Central memory CD8-positive, alpha-beta T cell (primary cell): Measurements from ENCODE around the gene COMT.

Experiments used
- ATAC-seq: fragments of 150-1000 bp; cut with Tn5 transposase; replicated peaks from 2 replicates; pipeline ENCODE4 v1.10.0; 2022; ENCODE audit warnings: mild to moderate bottlenecking, moderate FRiP score, moderate number of reproducible peaks; ENCODE audit not compliant: poor library complexity, severe bottlenecking; ENCODE audit errors: extremely low read depth
- DNase-seq, 2 donors: peaks; one replicate each; pipeline ENCODE4 v3.0.0; 2021; ENCODE audit warnings: low spot score in 2 of 2
- H3K27ac Mint-ChIP-seq: one replicate; pipeline ENCODE4 v1.8.0; 2022; ENCODE audit warnings: low read depth, mild to moderate bottlenecking, moderate library complexity, mixed read lengths
- H3K27me3 Mint-ChIP-seq: one replicate; pipeline ENCODE4 v1.8.0; 2022; ENCODE audit warnings: mixed read lengths
- H3K36me3 Mint-ChIP-seq: one replicate; pipeline ENCODE4 v1.8.0; 2022; ENCODE audit warnings: mild to moderate bottlenecking, moderate library complexity, mixed read lengths; ENCODE audit not compliant: insufficient read depth
- H3K4me1 Mint-ChIP-seq: one replicate; pipeline ENCODE4 v1.8.0; 2022; ENCODE audit warnings: mixed read lengths
- H3K4me3 Mint-ChIP-seq: one replicate; pipeline ENCODE4 v1.8.0; 2022; ENCODE audit warnings: mild to moderate bottlenecking, moderate library complexity, mixed read lengths
- H3K9me3 Mint-ChIP-seq: one replicate; pipeline ENCODE4 v1.8.0; 2022; ENCODE audit warnings: mixed read lengths

COMT gene

GRCh38 chr22:19912271-19912999 lies 29.1 kb upstream of the COMT start:
- Mint-ChIP-seq H3K27me3 (no peaks in the 10 kb centered on the region), H3K4me3 (no peak overlapping the region), H3K4me1 (peaks cover 6% of the 10 kb centered on the region), H3K9me3 (no peaks in the 10 kb centered on the region), H3K27ac (no peak overlapping the region), H3K36me3 (peaks cover 26% of the 10 kb centered on the region)
- DNase-seq = no peak
- no peak for ATAC-seq

- Mint-ChIP-seq H3K27me3 (no peaks in the 10 kb centered on the region), H3K4me1 (peaks cover 6% of the 10 kb centered on the region), H3K27ac (no peak overlapping the region), H3K4me3 (no peak overlapping the region), H3K9me3 (no peaks in the 10 kb centered on the region), H3K36me3 (peaks cover 25% of the 10 kb centered on the region)
- ATAC-seq (no peak), DNase-seq (no peak)
These were observed 28.1 kb upstream of the COMT start for GRCh38 chr22:19913337-19913936.

GRCh38 chr22:19914201-19914943 lies 27.2 kb upstream of the COMT start:
- Mint-ChIP-seq H3K9me3 (no peaks in the 10 kb centered on the region), H3K27me3 (no peaks in the 10 kb centered on the region), H3K4me1 (peaks cover 6% of the 10 kb centered on the region), H3K36me3 (peaks cover 24% of the 10 kb centered on the region), H3K4me3 (no peak overlapping the region), H3K27ac (peak overlapping the region; percentile 32)
- ATAC-seq = no peak
- DNase-seq = no peak

- Mint-ChIP-seq H3K4me3 (no peak overlapping the region), H3K4me1 (no peaks in the 10 kb centered on the region), H3K27ac (peak overlapping the region; percentile 32), H3K27me3 (no peaks in the 10 kb centered on the region), H3K36me3 (peaks cover 20% of the 10 kb centered on the region), H3K9me3 (no peaks in the 10 kb centered on the region)
- no peak for DNase-seq
- no peak for ATAC-seq
These were observed 26.2 kb upstream of the COMT start for GRCh38 chr22:19915287-19915954.

- Mint-ChIP-seq H3K9me3 (no peaks in the 10 kb centered on the region), H3K27me3 (no peaks in the 10 kb centered on the region), H3K27ac (no peak overlapping the region), H3K36me3 (peaks cover 20% of the 10 kb centered on the region), H3K4me3 (no peak overlapping the region), H3K4me1 (no peaks in the 10 kb centered on the region)
- ATAC-seq (no peak), DNase-seq (no peak)
These were observed 25.6 kb upstream of the COMT start for GRCh38 chr22:19916006-19916405.

GRCh38 chr22:19916941-19917340 lies 24.6 kb upstream of the COMT start:
- H3K9me3 Mint-ChIP-seq = no peaks in the 10 kb centered on the region
- DNase-seq (no peak), ATAC-seq (no peak)
- H3K4me1 Mint-ChIP-seq = no peaks in the 10 kb centered on the region
- no peaks in the 10 kb centered on the region for H3K27me3 Mint-ChIP-seq
- H3K4me3 Mint-ChIP-seq = no peak overlapping the region
- no peak overlapping the region for H3K27ac Mint-ChIP-seq
- H3K36me3 Mint-ChIP-seq = peaks cover 17% of the 10 kb centered on the region

- no peaks in the 10 kb centered on the region for H3K4me1 Mint-ChIP-seq
- no peak overlapping the region for H3K27ac Mint-ChIP-seq
- no peak overlapping the region for H3K4me3 Mint-ChIP-seq
- no peaks in the 10 kb centered on the region for H3K27me3 Mint-ChIP-seq
- H3K9me3 Mint-ChIP-seq = no peaks in the 10 kb centered on the region
- DNase-seq (no peak), ATAC-seq (no peak)
- H3K36me3 Mint-ChIP-seq = peaks cover 17% of the 10 kb centered on the region
These were observed 24.0 kb upstream of the COMT start for GRCh38 chr22:19917389-19918138.

- Mint-ChIP-seq H3K27ac (no peak overlapping the region), H3K4me3 (no peak overlapping the region), H3K9me3 (no peaks in the 10 kb centered on the region), H3K36me3 (peaks cover 16% of the 10 kb centered on the region), H3K4me1 (no peaks in the 10 kb centered on the region), H3K27me3 (no peaks in the 10 kb centered on the region)
- ATAC-seq (no peak), DNase-seq (no peak)
These were observed 23.1 kb upstream of the COMT start for GRCh38 chr22:19918332-19919106.

- Mint-ChIP-seq H3K9me3 (no peaks in the 10 kb centered on the region), H3K4me3 (no peak overlapping the region), H3K36me3 (peaks cover 11% of the 10 kb centered on the region), H3K4me1 (peaks cover 5% of the 10 kb centered on the region), H3K27me3 (no peaks in the 10 kb centered on the region), H3K27ac (no peak overlapping the region)
- DNase-seq (no peak), ATAC-seq (no peak)
These were observed 21.7 kb upstream of the COMT start for GRCh38 chr22:19919701-19920363.

GRCh38 chr22:19921544-19922081 lies 20.0 kb upstream of the COMT start:
- Mint-ChIP-seq H3K9me3 (no peaks in the 10 kb centered on the region), H3K27me3 (no peaks in the 10 kb centered on the region), H3K4me1 (peaks cover 5% of the 10 kb centered on the region), H3K27ac (no peak overlapping the region), H3K36me3 (peaks cover 6% of the 10 kb centered on the region), H3K4me3 (no peak overlapping the region)
- DNase-seq = no peak
- no peak for ATAC-seq

GRCh38 chr22:19923914-19924513 lies 17.6 kb upstream of the COMT start:
- ATAC-seq (no peak), DNase-seq (no peak)
- Mint-ChIP-seq H3K36me3 (peaks cover 3% of the 10 kb centered on the region), H3K27ac (no peak overlapping the region), H3K4me1 (peaks cover 10% of the 10 kb centered on the region), H3K9me3 (no peaks in the 10 kb centered on the region), H3K4me3 (no peak overlapping the region), H3K27me3 (no peaks in the 10 kb centered on the region)
